Calu3 (cell line): ENCODE results near the gene MAD1L1. TPM values are rescaled to one million over a fixed set of nuclear protein-coding genes. Genes with fewer than 3 reads are reported as not detected.

Experiments used
- BruUV-seq: library from RNA; stranded (reverse); fragments of 400-500 nt; replicated peaks from 2 replicates; lab custom pipeline; 2021; lab: Mats Ljungman, UMichigan
- CTCF ChIA-PET: fragments of 300-600 bp; sonication (Branson Sonifier 250); formaldehyde crosslinking; loops from one replicate; lab custom pipeline; 2022; ENCODE audit warnings: antibody characterized with exemption; lab: Charles Lee
- DNase-seq: peaks from one replicate; pipeline ENCODE4 v3.0.0; 2022
- H3K27ac Mint-ChIP-seq: one replicate; pipeline ENCODE4 v1.8.0; 2022; ENCODE audit warnings: mixed read lengths; ENCODE audit not compliant: unreplicated experiment
- H3K27me3 Mint-ChIP-seq: one replicate; pipeline ENCODE4 v1.8.0; 2022; ENCODE audit warnings: mixed read lengths; ENCODE audit not compliant: unreplicated experiment
- H3K36me3 Mint-ChIP-seq: one replicate; pipeline ENCODE4 v1.8.0; 2022; ENCODE audit warnings: mild to moderate bottlenecking, moderate library complexity, mixed read lengths; ENCODE audit not compliant: insufficient read depth, unreplicated experiment
- H3K4me1 Mint-ChIP-seq: one replicate; pipeline ENCODE4 v1.8.0; 2022; ENCODE audit warnings: mild to moderate bottlenecking, low read depth, mixed read lengths; ENCODE audit not compliant: unreplicated experiment
- H3K4me3 Mint-ChIP-seq: one replicate; pipeline ENCODE4 v1.8.0; 2022; ENCODE audit warnings: mild to moderate bottlenecking, low read depth, moderate library complexity, mixed read lengths; ENCODE audit not compliant: unreplicated experiment
- H3K9me3 Mint-ChIP-seq: one replicate; pipeline ENCODE4 v1.8.0; 2022; ENCODE audit warnings: low read depth, mixed read lengths; ENCODE audit not compliant: unreplicated experiment
- CTCF ChIP-seq: fragments of 200-600 bp; IDR thresholded peaks from one replicate; pipeline ENCODE4 v1.8.0; 2022; ENCODE audit warnings: antibody characterized with exemption; ENCODE audit not compliant: unreplicated experiment
- intact Hi-C: fragments of 100-400 bp; cut with micrococcal nuclease; formaldehyde crosslinking; loops from one replicate; pipeline ENCODE4 v1.10.0; 2022; ENCODE audit not compliant: unreplicated experiment
- total RNA-seq: library from RNA; stranded (reverse); gene quantifications from 2 replicates; pipeline ENCODE4 v1.2.3, GENCODE V29; 2022

Gene MAD1L1
- total RNA-seq, 1 experiment from 2014 or later = 86.0 TPM

GRCh38 chr7:1806354-1806753 is 426.4 kb downstream of the MAD1L1 start:
- Mint-ChIP-seq H3K27me3 (peaks cover 32% of the 10 kb centered on the region), H3K9me3 (peaks cover 8% of the 10 kb centered on the region), H3K4me3 (no peak overlapping the region), H3K36me3 (no peaks in the 10 kb centered on the region), H3K27ac (no peak overlapping the region), H3K4me1 (no peaks in the 10 kb centered on the region)
- intact Hi-C loops = no loop called here
- no peak for DNase-seq
- CTCF ChIA-PET = no interaction called here
- no peak for TF ChIP-seq CTCF
- no TSS peak for BruUV-seq

- peaks cover 44% of the 10 kb centered on the region for H3K27me3 Mint-ChIP-seq
- no peak for TF ChIP-seq CTCF
- DNase-seq = no peak
- H3K9me3 Mint-ChIP-seq = peaks cover 8% of the 10 kb centered on the region
- BruUV-seq = no TSS peak
- no peak overlapping the region for H3K27ac Mint-ChIP-seq
- H3K4me3 Mint-ChIP-seq = no peak overlapping the region
- intact Hi-C loops = no loop called here
- no peaks in the 10 kb centered on the region for H3K36me3 Mint-ChIP-seq
- no peaks in the 10 kb centered on the region for H3K4me1 Mint-ChIP-seq
- CTCF ChIA-PET = interaction anchor here (0.8 kb wide), 1 partner anchor 36 kb away, joined by 8 read pairs; no protein-coding TSS in a partner anchor
Measured at GRCh38 chr7:1804310-1804709, 428.4 kb downstream of the MAD1L1 start.

GRCh38 chr7:1802899-1803298 is 429.8 kb downstream of the MAD1L1 start:
- H3K36me3 Mint-ChIP-seq = no peaks in the 10 kb centered on the region
- H3K4me3 Mint-ChIP-seq = no peak overlapping the region
- no peaks in the 10 kb centered on the region for H3K4me1 Mint-ChIP-seq
- intact Hi-C loops = no loop called here
- no peak for TF ChIP-seq CTCF
- BruUV-seq = no TSS peak
- no peak for DNase-seq
- CTCF ChIA-PET = interaction anchor here (0.7 kb wide), 1 partner anchor 9 kb away, joined by 4 read pairs; no protein-coding TSS in a partner anchor
- H3K27me3 Mint-ChIP-seq = peaks cover 44% of the 10 kb centered on the region
- peaks cover 8% of the 10 kb centered on the region for H3K9me3 Mint-ChIP-seq
- no peak overlapping the region for H3K27ac Mint-ChIP-seq

GRCh38 chr7:1800902-1801301 is 431.8 kb downstream of the MAD1L1 start:
- no peaks in the 10 kb centered on the region for H3K36me3 Mint-ChIP-seq
- CTCF ChIA-PET = no interaction called here
- no peak for TF ChIP-seq CTCF
- peaks cover 53% of the 10 kb centered on the region for H3K27me3 Mint-ChIP-seq
- H3K27ac Mint-ChIP-seq = no peak overlapping the region
- no peaks in the 10 kb centered on the region for H3K4me1 Mint-ChIP-seq
- H3K9me3 Mint-ChIP-seq = peaks cover 8% of the 10 kb centered on the region
- no peak overlapping the region for H3K4me3 Mint-ChIP-seq
- no peak for DNase-seq
- BruUV-seq = no TSS peak
- intact Hi-C loops = no loop called here
